ENCODE data around the gene LAMTOR5.

Gene LAMTOR5

DNA sequence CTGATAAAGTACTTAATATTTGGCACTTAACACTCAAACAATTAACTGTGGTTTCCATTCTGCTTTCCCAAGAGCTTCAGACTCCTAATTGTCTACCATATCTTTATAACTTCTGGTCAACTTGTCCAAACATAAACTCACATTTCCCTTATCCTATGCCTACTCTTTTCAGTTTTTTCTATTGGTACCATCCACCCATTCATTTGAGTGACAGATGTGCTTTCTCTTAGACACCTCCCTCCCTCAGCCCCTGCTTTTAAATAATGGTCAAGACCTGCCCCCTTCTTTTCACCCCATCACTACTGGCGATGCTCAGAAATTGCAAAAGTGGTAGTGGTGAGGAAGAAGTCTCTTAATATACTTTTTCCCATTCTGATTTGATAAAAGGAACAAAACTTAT lies 22.1 kb downstream of the LAMTOR5 start:
- DNase-seq: no peak

DNA sequence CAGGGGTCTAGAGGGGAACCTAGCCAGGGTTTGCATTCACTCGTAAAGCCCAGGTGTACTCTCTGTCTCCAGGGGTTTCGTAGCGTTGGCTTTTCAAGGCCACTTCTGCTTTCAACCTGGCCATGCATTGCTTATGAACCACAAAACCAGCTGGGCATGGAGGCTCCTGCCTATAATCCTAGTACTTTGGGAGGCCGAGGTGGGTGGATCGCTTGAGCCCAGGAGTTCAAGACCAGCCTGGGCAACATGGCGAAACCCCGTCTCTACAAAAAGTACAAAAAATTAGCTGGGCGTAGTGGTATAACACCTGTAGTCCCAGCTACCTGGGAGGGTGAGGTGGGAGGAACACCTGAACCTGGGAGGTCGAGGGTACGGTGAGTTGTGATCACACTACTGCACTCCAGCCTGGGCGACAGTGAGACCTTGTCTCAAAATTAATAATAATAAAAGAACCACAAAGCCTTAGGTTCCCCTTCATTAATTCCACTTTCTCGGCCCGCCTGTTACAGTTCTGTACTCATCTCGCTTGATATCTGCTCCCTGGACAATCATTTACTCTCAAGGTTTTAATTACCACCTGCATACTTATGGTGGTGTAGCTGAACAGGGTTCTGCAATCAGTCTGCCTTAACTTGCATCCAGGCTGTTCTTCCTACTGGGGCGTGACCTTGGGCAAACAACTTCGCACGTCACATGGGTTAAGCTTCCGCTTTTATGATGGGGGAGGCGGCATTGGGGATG lies 22.7 kb downstream of the LAMTOR5 start:
- no peak for DNase-seq

DNA sequence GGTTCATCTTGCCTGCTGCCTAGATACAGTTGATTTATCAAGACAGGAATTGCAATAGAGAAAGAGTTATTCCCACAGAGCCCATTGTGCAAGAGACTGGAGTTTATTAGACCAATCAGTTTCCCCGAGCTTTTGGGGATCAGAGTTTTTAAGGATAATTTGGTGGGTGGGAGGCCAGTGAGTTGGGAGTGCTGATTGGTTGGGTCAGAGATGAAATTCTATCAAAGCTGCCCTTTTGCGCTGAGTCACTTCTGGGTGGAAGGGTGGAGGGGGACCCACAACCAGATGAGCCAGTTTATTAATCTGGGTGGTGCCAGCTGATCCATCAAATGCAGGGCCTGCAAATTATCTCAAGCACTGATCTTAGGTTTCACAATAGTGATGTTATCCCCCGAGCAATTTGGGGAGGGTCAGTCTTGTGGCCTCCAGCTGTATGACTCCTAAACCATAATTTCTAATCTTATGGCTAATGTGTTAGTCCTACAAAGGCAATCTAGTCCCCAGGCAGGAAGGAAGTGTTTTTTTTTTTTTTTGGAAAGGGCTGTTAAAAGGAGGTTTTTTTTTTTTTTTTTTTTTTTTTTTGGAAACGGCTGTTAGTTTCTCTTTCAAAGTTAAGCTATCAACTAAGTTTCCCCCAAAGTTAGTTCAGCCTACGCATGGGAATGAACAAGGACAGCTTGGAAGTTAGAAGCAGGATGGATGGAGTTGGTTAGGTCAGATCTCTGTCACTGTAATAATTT lies 24.1 kb downstream of the LAMTOR5 start:
- DNase-seq: no peak

GRCh38 chr1:110380672-110381283 lies 26.7 kb downstream of the LAMTOR5 start:
- DNase-seq: no peak

- DNase-seq: no peak
Measured at GRCh38 chr1:110375490-110375889, 32.0 kb downstream of the LAMTOR5 start.

DNA sequence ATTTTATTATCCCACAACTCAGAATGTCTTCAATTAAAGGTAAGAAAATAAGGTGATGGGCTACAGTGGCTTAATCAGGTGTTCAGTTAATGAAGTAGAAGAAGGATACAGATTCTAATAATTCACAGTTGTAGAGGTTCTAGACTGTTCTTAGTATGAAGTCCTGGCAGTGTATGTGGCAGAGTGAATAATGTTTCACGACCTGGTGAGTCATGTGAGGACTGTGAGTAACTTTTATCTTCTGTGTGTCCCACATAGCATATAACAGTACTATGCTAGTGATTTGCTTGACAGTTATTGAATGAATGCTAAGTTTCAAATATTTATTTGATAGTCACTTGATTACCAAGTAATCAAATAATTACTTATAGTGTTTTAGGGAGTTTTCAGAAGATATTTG lies 36.7 kb downstream of the LAMTOR5 start:
- DNase-seq: no peak

DNA sequence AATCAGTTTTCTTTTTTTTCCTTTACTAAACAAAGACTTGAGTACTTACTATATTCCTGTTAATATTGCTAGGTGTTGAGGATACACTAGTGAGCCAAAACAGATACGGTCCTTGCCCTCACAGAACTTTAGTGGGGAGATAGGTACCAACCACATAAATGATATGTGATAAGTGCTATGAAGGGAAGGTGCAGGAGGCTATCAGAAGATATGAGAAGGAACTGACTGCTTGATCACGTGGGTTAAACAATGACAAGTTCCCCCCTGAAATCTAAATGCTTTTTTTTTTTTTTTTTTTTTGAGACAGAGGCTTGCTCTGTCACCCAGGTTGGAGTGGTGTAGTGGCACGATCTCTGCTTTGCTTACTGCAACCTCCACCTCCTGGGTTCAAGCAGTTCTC lies 43.3 kb downstream of the LAMTOR5 start:
- DNase-seq: no peak

GRCh38 chr1:110361856-110362255 lies 45.6 kb downstream of the LAMTOR5 start:
- DNase-seq: no peak

- no peak for DNase-seq
Measured at GRCh38 chr1:110360431-110360830, 47.1 kb downstream of the LAMTOR5 start.

DNA sequence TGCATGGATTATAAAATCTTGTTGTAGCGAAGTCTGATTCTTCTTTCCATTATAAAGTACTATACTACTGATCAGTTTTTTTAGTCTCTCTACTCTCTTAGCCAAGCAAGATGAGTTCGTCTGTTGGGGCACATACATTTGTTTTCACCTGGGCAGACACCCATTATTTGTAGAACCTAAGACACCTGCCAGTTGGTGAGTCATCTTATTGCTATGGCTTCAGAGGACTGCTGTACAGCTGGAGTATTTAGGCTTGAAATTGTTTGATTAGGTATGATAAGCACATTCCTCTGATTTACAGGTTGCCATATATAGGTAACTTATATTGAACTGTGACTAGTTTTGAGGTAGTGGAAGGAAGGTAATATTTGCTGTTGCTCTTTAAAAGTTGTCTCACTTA lies 51.1 kb downstream of the LAMTOR5 start:
- no peak for DNase-seq

DNA sequence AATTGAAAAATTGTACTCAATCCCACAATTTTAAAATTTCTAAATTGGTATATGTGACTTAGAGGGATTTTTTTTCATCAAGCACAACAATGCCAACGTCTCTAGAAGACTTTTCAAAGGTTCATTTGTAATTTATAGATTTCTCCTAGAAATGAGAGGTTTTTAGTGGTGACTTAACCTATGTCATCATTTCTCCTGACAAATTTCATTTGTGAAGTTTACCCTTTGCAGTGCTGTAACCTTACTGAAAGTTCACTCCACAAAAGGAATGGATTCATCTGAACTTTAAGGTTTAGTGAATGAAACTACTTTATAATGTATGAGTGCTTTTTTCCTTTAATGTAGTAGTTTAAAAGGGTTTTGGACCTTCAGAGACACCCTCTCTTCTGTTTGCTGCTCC lies 52.2 kb downstream of the LAMTOR5 start:
- no peak for DNase-seq

Data from DMS79 treated with DMSO at 0.1 percent for 48 hours (cell line).